Body of pancreas (tissue), 4 donors: Measurements from ENCODE around the gene SLC35D1. TPM values are rescaled to one million over a fixed set of nuclear protein-coding genes. Genes with fewer than 3 reads are reported as not detected.

ENCODE experiments used
- ATAC-seq: fragments of 150-250 bp; one replicate; pipeline ENCODE4 v1.9.1; 2016
- DNase-seq, 4 donors: peaks; one replicate each; pipeline ENCODE4 v3.0.0-alpha.2; 2019
- H3K27ac ChIP-seq, 4 donors: fragments of 200-600 bp; sonication (generic); 1 replicate in 3 of 4; 2 replicates in 1 of 4; pipeline versions ENCODE4 v1.5.1 to v1.6.1; 2016 to 2019; ENCODE audit warnings: mild to moderate bottlenecking in 1 of 4, mixed read lengths in 1 of 4, moderate library complexity in 1 of 4
- H3K27me3 ChIP-seq, 2 donors: fragments of 200-600 bp; sonication (generic); one replicate each; pipeline ENCODE4 v1.6.0; 2016; ENCODE audit warnings: mild to moderate bottlenecking in 1 of 2
- H3K36me3 ChIP-seq, 2 donors: fragments of 200-600 bp; sonication (generic); replicated peaks in 1 of 2; 2 replicates each; pipeline ENCODE4 v1.5.1; 2016; ENCODE audit warnings: low read depth in 2 of 2; ENCODE audit not compliant: insufficient read depth in 1 of 2
- H3K4me1 ChIP-seq: fragments of 200-600 bp; sonication (generic); one replicate; pipeline ENCODE4 v1.6.0; 2016
- H3K4me3 ChIP-seq, 2 donors: fragments of 200-600 bp; sonication (generic); 1 replicate in 1 of 2; 2 replicates in 1 of 2; pipeline ENCODE4 v1.5.1; 2016 to 2019
- H3K9me3 ChIP-seq, 3 donors: fragments of 200-600 bp; sonication (generic); 1 replicate in 2 of 3; 2 replicates in 1 of 3; pipeline ENCODE4 v1.5.1; 2016
- POLR2A ChIP-seq, 3 donors: fragments of 450-650 bp; IDR thresholded peaks; one replicate each; pipeline ENCODE4 v1.6.1; 2016; ENCODE audit warnings: antibody characterized with exemption in 3 of 3, mild to moderate bottlenecking in 2 of 3
- WGBS, 2 donors: methylation state at CpG; one replicate each; pipeline ENCODE4 v1.1.5; 2017; 5-methylcytosine and 5-hydroxymethylcytosine counted together
- intact Hi-C: fragments of 100-400 bp; cut with DNase I; formaldehyde crosslinking; loops from one replicate; pipeline ENCODE4 v1.15.1; 2023
- total RNA-seq, 2 donors: library from RNA; depleted of rRNA; stranded (reverse); fragments of >200 nt; gene quantifications; one replicate each; pipeline ENCODE4 v1.1.0, GENCODE V29; 2016
- TF ChIP-seq, protein P1 (sequence below), 7 experiments: fragments of 450-650 bp in 4 of 7; fragments of 200-600 bp in 3 of 7; sonication (generic) in 3 of 7; IDR thresholded peaks; one replicate each; pipeline ENCODE4 v1.5.1; 2016 to 2019; ENCODE audit warnings: antibody characterized with exemption in 7 of 7

SLC35D1 gene
- total RNA-seq, 2 donors from 2014 or later: 5.6 to 9.9 TPM

DNA sequence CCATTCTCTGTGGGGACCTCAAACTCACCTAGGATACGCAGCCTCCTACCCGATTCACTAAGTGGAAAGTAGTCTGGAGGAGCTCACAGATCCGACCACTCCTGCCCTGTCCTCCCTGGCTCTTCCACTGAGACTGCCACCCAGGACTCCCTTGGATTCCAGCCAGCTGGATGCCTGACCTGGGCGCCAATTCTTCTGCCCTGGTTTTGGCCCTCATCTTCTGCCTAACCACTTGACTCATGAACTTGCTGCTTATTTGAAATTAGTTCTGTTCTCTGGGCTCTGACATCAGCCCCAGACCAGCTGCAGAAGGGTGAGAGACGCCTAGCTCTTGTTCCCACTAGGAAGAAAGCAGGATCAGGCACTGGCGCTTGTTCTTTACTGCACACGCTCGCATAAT lies 48.9 kb downstream of the SLC35D1 start:
- Histone ChIP-seq H3K4me3 (no peak overlapping the region), H3K36me3 (no peaks in the 10 kb centered on the region), H3K4me1 (peaks cover 51% of the 10 kb centered on the region), H3K27me3 (no peaks in the 10 kb centered on the region), H3K9me3 (no peaks in the 10 kb centered on the region), H3K27ac (no peak overlapping the region)
- TF ChIP-seq POLR2A (IDR thresholded peaks at IDR 0.05): no peak
- TF ChIP-seq, protein P1, sequence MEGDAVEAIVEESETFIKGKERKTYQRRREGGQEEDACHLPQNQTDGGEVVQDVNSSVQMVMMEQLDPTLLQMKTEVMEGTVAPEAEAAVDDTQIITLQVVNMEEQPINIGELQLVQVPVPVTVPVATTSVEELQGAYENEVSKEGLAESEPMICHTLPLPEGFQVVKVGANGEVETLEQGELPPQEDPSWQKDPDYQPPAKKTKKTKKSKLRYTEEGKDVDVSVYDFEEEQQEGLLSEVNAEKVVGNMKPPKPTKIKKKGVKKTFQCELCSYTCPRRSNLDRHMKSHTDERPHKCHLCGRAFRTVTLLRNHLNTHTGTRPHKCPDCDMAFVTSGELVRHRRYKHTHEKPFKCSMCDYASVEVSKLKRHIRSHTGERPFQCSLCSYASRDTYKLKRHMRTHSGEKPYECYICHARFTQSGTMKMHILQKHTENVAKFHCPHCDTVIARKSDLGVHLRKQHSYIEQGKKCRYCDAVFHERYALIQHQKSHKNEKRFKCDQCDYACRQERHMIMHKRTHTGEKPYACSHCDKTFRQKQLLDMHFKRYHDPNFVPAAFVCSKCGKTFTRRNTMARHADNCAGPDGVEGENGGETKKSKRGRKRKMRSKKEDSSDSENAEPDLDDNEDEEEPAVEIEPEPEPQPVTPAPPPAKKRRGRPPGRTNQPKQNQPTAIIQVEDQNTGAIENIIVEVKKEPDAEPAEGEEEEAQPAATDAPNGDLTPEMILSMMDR (IDR thresholded peaks at IDR 0.05): no peak
- intact Hi-C loops: no loop called here
- ATAC-seq (no peak), DNase-seq (peak in 1 of 4 donors; percentile 24)
- WGBS, 2 donors: 85 to 88% methylated on average over 8 of the region's 8 CpGs

DNA sequence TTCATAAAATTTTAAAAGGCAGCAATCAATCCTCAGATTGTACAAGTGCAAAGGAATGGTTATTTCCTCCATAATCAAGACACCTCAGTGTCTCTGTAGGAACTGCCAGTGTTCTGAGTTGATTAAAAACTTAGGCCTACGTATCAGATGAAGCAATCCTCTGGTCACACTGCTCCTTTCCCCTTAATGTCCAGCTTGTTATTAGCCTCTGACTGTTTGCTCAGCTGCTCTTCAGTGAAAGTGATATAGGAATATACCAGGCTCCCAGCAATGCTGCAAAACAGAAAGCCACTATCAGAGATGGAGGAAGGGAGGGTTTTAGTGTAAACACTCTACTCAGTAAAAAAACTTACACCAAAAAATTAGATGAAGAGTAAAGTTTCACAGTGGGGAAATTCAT lies 49.8 kb downstream of the SLC35D1 start:
- Histone ChIP-seq H3K4me3 (no peak overlapping the region), H3K4me1 (peaks cover 60% of the 10 kb centered on the region), H3K27ac (peak overlapping the region in 2 of 4 donors; percentile 14 to 22), H3K36me3 (no peaks in the 10 kb centered on the region), H3K27me3 (no peaks in the 10 kb centered on the region), H3K9me3 (no peaks in the 10 kb centered on the region)
- WGBS, 2 donors: 38 to 46% methylated on average over 1 of the region's 1 CpG
- intact Hi-C loops: no loop called here
- TF ChIP-seq POLR2A (IDR thresholded peaks at IDR 0.05): no peak
- TF ChIP-seq, protein P1 (IDR thresholded peaks at IDR 0.05): no peak
- ATAC-seq (no peak), DNase-seq (peak in 1 of 4 donors; percentile 26)

DNA sequence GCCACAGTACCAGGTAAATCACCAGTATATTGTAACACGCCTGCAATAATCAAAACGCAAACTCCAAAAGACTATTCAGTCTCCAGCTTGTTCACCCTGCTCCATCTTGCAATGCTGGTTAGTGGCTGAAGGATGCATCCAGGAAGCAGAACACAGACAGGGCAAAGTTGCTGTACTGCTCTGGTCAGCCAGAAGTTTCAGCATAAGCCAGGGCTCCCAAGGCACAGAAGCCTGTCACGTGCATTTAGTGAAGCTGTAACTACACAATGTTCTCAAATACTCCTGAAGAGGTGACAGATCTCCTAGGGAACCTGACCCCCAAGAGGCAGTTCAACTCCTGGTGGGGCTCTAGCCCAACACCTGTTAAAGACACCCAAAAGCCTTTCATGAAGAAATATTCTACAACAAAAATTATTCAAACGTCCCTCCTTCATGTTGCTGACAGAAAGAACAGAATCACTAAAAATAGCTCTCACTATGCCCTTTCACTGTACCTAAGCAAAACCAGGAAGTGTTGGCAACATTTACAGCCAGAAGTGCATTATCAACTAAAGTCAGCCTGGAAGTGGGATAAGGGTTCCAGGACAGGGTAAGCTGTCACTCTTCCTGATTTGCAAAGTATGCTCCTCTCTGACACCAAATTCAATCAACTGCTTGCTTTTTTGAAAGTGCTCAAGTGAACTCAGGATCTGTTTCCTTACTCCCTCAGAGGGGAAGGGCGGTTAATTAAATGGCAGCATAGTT lies 52.1 kb downstream of the SLC35D1 start:
- no peaks in the 10 kb centered on the region for H3K27me3 ChIP-seq
- H3K4me3 ChIP-seq: no peak overlapping the region
- ATAC-seq (peak; percentile 74), DNase-seq (peak; percentile 34 to 68 (median 58))
- H3K4me1 ChIP-seq: peaks cover 64% of the 10 kb centered on the region
- peak overlapping the region; percentile 41 to 78 (median 63) for H3K27ac ChIP-seq
- no peaks in the 10 kb centered on the region for H3K36me3 ChIP-seq
- no peak for TF ChIP-seq POLR2A (IDR thresholded peaks at IDR 0.05)
- TF ChIP-seq, protein P1 (IDR thresholded peaks at IDR 0.05): no peak
- 46 to 53% methylated on average over 5 of the region's 5 CpGs for WGBS, 2 donors
- H3K9me3 ChIP-seq: no peaks in the 10 kb centered on the region
- intact Hi-C loops: no loop called here

DNA sequence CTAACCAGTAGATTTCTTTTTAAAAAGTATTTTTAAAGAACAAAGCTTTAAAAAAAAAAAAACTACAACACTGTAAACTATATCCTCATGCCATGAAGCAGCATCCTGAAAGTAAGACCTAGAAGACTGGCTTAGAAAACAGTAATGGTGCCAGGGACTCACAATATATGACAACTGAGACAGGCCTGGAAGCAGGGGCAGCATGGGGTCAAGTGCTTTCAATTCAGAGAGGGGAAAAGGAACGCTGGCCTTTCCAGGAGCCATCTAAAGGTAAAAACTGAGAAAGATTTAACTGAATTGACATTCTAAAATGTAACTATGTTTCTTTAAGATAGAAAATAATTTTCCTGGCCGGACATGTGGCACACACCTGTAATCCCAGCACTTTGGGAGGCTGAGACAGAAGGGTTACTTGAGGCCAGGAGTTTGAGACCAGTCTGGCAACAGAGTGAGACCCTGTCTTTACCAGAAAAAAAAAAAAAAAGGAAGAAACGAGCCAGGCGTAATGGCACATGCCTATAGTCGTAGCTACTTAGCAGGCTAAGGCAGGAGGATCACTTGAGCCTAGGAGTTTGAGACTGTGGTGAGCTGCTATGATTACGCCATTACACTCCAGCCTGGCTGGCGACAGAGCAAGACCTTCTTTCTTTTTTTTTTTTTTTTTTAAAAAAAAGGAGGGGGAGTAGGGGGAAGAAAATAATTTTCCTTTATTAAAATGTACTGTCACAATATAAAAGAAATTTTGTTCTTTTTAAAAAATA lies 54.1 kb downstream of the SLC35D1 start:
- WGBS, 2 donors: 48 to 52% methylated on average over 7 of the region's 7 CpGs
- no peaks in the 10 kb centered on the region for H3K36me3 ChIP-seq
- no peaks in the 10 kb centered on the region for H3K9me3 ChIP-seq
- H3K27ac ChIP-seq: peak overlapping the region in 3 of 4 donors; percentile 20 to 78 (median 67)
- TF ChIP-seq, protein P1 (IDR thresholded peaks at IDR 0.05): no peak
- TF ChIP-seq POLR2A (IDR thresholded peaks at IDR 0.05): no peak
- DNase-seq (peak in 2 of 4 donors; percentile 12 to 19), ATAC-seq (peak; percentile 22)
- no peaks in the 10 kb centered on the region for H3K27me3 ChIP-seq
- intact Hi-C loops: no loop called here
- peaks cover 57% of the 10 kb centered on the region for H3K4me1 ChIP-seq
- no peak overlapping the region for H3K4me3 ChIP-seq
